SK-N-SH treated with all-trans-retinoic acid at 6 μM for 48 hours (cell line): ENCODE measurements around the gene SERPINB1.

Experiments
- ARNTL ChIP-seq: fragments of 450-650 bp; formaldehyde crosslinking; IDR thresholded peaks from 2 replicates; pipeline ENCODE4 v1.5.0; 2020; ENCODE audit warnings: low read depth, mild to moderate bottlenecking, moderate library complexity, borderline replicate concordance
- BACH2 ChIP-seq: fragments of 250-450 bp; sonication (Bioruptor Pico); IDR thresholded peaks from 2 replicates; pipeline ENCODE4 v1.9.0; 2021; ENCODE audit warnings: mild to moderate bottlenecking, borderline replicate concordance
- ESRRG ChIP-seq: fragments of 250-450 bp; sonication (Bioruptor Pico); IDR thresholded peaks from 2 replicates; pipeline ENCODE4 v1.6.1; 2021; ENCODE audit warnings: mild to moderate bottlenecking
- GLIS3 ChIP-seq: fragments of 250-450 bp; sonication (Bioruptor Pico); IDR thresholded peaks from 2 replicates; pipeline ENCODE4 v1.5.0; 2020; ENCODE audit warnings: mild to moderate bottlenecking, moderate library complexity
- SNAI2 ChIP-seq: fragments of 250-450 bp; sonication (Bioruptor Pico); IDR thresholded peaks from 2 replicates; pipeline ENCODE4 v1.5.0; 2020; ENCODE audit warnings: mild to moderate bottlenecking, moderate library complexity
- TOX ChIP-seq: fragments of 250-450 bp; sonication (Bioruptor Pico); IDR thresholded peaks from 2 replicates; pipeline ENCODE4 v1.8.0; 2021; ENCODE audit warnings: mild to moderate bottlenecking, moderate library complexity, borderline replicate concordance
- ZFP3 ChIP-seq: fragments of 250-450 bp; sonication (Bioruptor Pico); IDR thresholded peaks from 2 replicates; pipeline ENCODE4 v1.5.0; 2020; ENCODE audit warnings: mild to moderate bottlenecking, moderate library complexity
- ZFP30 ChIP-seq: fragments of 450-650 bp; formaldehyde crosslinking; IDR thresholded peaks from 2 replicates; pipeline ENCODE4 v1.5.0; 2022; ENCODE audit warnings: mild to moderate bottlenecking, moderate library complexity
- TF ChIP-seq, protein P1 (sequence below): fragments of 250-450 bp; sonication (Bioruptor Pico); IDR thresholded peaks from 2 replicates; pipeline ENCODE4 v1.8.0; 2020; ENCODE audit warnings: mild to moderate bottlenecking, moderate library complexity, borderline replicate concordance
- TF ChIP-seq, protein P2 (sequence below): fragments of 250-450 bp; sonication (Bioruptor Pico); IDR thresholded peaks from 2 replicates; pipeline ENCODE4 v1.8.0; 2021; ENCODE audit warnings: low read depth, mild to moderate bottlenecking, moderate library complexity, borderline replicate concordance
- TF ChIP-seq, protein P3 (sequence below): fragments of 250-450 bp; sonication (Bioruptor Pico); IDR thresholded peaks from 2 replicates; pipeline ENCODE4 v1.5.1; 2020; ENCODE audit warnings: low read depth, mild to moderate bottlenecking, moderate library complexity

DNA sequence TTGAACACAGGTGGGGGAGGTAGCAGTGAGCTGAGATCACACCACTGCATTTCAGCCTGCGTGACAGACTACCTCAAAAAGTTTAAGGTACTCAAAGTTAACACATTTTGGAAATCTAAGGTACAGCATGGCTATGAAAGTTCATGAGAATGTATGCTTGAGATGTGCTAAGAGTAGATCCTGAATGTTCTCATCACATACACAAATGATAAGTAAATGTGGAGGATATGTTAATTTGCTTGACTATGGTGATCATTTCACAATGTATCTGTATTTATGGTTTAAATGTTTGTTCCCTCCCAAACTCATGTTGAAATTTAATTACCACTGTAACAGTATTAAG, 20.1 kb upstream of the SERPINB1 start:
- TF ChIP-seq ZFP3 (CRISPR knock-in tag) (no peak), BACH2 (no peak), SNAI2 (CRISPR knock-in tag) (no peak), ZFP30 (CRISPR knock-in tag) (no peak), TOX (CRISPR knock-in tag) (no peak), GLIS3 (CRISPR knock-in tag) (no peak), ARNTL (CRISPR knock-in tag) (no peak), ESRRG (CRISPR knock-in tag) (no peak)
- TF ChIP-seq, protein P1, sequence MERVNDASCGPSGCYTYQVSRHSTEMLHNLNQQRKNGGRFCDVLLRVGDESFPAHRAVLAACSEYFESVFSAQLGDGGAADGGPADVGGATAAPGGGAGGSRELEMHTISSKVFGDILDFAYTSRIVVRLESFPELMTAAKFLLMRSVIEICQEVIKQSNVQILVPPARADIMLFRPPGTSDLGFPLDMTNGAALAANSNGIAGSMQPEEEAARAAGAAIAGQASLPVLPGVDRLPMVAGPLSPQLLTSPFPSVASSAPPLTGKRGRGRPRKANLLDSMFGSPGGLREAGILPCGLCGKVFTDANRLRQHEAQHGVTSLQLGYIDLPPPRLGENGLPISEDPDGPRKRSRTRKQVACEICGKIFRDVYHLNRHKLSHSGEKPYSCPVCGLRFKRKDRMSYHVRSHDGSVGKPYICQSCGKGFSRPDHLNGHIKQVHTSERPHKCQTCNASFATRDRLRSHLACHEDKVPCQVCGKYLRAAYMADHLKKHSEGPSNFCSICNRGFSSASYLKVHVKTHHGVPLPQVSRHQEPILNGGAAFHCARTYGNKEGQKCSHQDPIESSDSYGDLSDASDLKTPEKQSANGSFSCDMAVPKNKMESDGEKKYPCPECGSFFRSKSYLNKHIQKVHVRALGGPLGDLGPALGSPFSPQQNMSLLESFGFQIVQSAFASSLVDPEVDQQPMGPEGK (CRISPR knock-in tag) = no peak
- TF ChIP-seq, protein P2, sequence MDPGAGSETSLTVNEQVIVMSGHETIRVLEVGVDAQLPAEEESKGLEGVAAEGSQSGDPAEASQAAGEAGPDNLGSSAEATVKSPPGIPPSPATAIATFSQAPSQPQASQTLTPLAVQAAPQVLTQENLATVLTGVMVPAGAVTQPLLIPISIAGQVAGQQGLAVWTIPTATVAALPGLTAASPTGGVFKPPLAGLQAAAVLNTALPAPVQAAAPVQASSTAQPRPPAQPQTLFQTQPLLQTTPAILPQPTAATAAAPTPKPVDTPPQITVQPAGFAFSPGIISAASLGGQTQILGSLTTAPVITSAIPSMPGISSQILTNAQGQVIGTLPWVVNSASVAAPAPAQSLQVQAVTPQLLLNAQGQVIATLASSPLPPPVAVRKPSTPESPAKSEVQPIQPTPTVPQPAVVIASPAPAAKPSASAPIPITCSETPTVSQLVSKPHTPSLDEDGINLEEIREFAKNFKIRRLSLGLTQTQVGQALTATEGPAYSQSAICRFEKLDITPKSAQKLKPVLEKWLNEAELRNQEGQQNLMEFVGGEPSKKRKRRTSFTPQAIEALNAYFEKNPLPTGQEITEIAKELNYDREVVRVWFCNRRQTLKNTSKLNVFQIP = no peak
- TF ChIP-seq, protein P3, sequence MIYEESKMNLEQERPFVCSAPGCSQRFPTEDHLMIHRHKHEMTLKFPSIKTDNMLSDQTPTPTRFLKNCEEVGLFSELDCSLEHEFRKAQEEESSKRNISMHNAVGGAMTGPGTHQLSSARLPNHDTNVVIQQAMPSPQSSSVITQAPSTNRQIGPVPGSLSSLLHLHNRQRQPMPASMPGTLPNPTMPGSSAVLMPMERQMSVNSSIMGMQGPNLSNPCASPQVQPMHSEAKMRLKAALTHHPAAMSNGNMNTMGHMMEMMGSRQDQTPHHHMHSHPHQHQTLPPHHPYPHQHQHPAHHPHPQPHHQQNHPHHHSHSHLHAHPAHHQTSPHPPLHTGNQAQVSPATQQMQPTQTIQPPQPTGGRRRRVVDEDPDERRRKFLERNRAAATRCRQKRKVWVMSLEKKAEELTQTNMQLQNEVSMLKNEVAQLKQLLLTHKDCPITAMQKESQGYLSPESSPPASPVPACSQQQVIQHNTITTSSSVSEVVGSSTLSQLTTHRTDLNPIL (CRISPR knock-in tag) = no peak
